K562 (cell line): ENCODE data around the gene DLGAP1. TPM values are rescaled to one million over a fixed set of nuclear protein-coding genes. Genes with fewer than 3 reads are reported as not detected.

ENCODE experiments used
- ATAC-seq: fragments of 200-7000 bp; cut with Tn5 transposase; 3 replicates; pipeline ENCODE4 v1.9.1; 2020; ENCODE audit warnings: moderate library complexity
- BruUV-seq: library from RNA; stranded (reverse); fragments of 400-500 nt; replicated peaks from 2 replicates; lab custom pipeline; 2021; lab: Mats Ljungman, UMichigan
- CTCF ChIA-PET: fragments of 300-600 bp; formaldehyde crosslinking; extraction: SDS; loops from one replicate; lab custom pipeline; 2021; ENCODE audit warnings: low intra/inter-chr PET ratio; lab: Yijun Ruan, JAX
- POLR2A ChIA-PET: fragments of 300-600, 350-650 bp; sonication (Branson Sonifier 250); formaldehyde crosslinking; extraction: SDS; loops from one replicate; lab custom pipeline; 2021; ENCODE audit warnings: antibody characterized with exemption, inconsistent platforms; lab: Yijun Ruan, JAX
- DNase-seq, 4 experiments: peaks; one replicate each; pipeline versions ENCODE4 v3.0.0 to v3.0.0-alpha.2; 2011 to 2018; ENCODE audit warnings: low spot score in 3 of 4, mixed read lengths in 3 of 4; ENCODE audit errors: extremely low read depth in 1 of 4
- FAIRE-seq: peaks from 2 replicates; lab custom pipeline; 2011; peaks lifted over from hg19 to GRCh38; lab: Jason Lieb, UNC
- H2AFZ ChIP-seq: 2 replicates; pipeline ENCODE4 v1.6.0; 2011; ENCODE audit warnings: low read depth, low read length, control low read depth, inconsistent platforms
- H3K27ac ChIP-seq: fragments of 200-600 bp; 3 replicates; pipeline ENCODE4 v1.8.0; 2011; ENCODE audit warnings: low read depth, mild to moderate bottlenecking, control low read depth, inconsistent platforms, low read length, moderate library complexity, mixed read lengths; ENCODE audit errors: extremely low read depth
- H3K27me3 ChIP-seq, 2 experiments: fragments of 300-600 bp in 1 of 2; 2 replicates in 1 of 2; 3 replicates in 1 of 2; pipeline versions ENCODE4 v1.6.0 to v1.8.0; 2011; ENCODE audit warnings: inconsistent platforms in 2 of 2, low read length in 2 of 2, mild to moderate bottlenecking in 1 of 2, mixed read lengths in 1 of 2, moderate library complexity in 1 of 2; ENCODE audit not compliant: control insufficient read depth in 2 of 2, insufficient read depth in 2 of 2
- H3K36me3 ChIP-seq: fragments of 300-600 bp; 3 replicates; pipeline ENCODE4 v1.8.0; 2011; ENCODE audit warnings: mild to moderate bottlenecking, low read length, inconsistent platforms; ENCODE audit not compliant: control insufficient read depth, insufficient read depth
- H3K4me1 ChIP-seq, 2 experiments: fragments of 200-600 bp in 1 of 2; replicated peaks in 1 of 2; 2 replicates in 1 of 2; 3 replicates in 1 of 2; pipeline versions ENCODE4 v1.5.1 to v1.8.0; 2011; ENCODE audit warnings: inconsistent platforms in 2 of 2, low read length in 2 of 2, mild to moderate bottlenecking in 1 of 2, mixed read lengths in 1 of 2, moderate library complexity in 1 of 2; ENCODE audit not compliant: control insufficient read depth in 2 of 2, insufficient read depth in 2 of 2
- H3K4me2 ChIP-seq: 2 replicates; pipeline ENCODE4 v1.6.1; 2011; ENCODE audit warnings: low read length, control low read depth, inconsistent platforms, mixed read lengths; ENCODE audit not compliant: insufficient read depth
- H3K4me3 ChIP-seq: fragments of 200-600 bp; sonication (generic), shearing (Covaris generic); 2 replicates; pipeline ENCODE4 v1.5.1; 2016; ENCODE audit warnings: control low read depth, inconsistent platforms
- H3K79me2 ChIP-seq: fragments of 200-600 bp; 3 replicates; pipeline ENCODE4 v1.8.0; 2011; ENCODE audit warnings: low read length, inconsistent platforms; ENCODE audit not compliant: control insufficient read depth, insufficient read depth
- H3K9ac ChIP-seq, 2 experiments: 2 replicates each; pipeline versions ENCODE4 v1.6.0 to v1.6.1; 2011; ENCODE audit warnings: low read depth in 2 of 2, low read length in 2 of 2, control low read depth in 1 of 2, inconsistent platforms in 1 of 2, mild to moderate bottlenecking in 1 of 2, mixed read lengths in 1 of 2; ENCODE audit not compliant: insufficient read depth in 1 of 2
- H3K9me1 ChIP-seq: one replicate; pipeline ENCODE4 v1.6.0; 2011; ENCODE audit warnings: inconsistent platforms, mild to moderate bottlenecking, low read length, moderate library complexity; ENCODE audit not compliant: control insufficient read depth, insufficient read depth
- H3K9me3 ChIP-seq: replicated peaks from 2 replicates; pipeline ENCODE4 v1.5.1; 2011; ENCODE audit warnings: low read depth, low read length, inconsistent platforms; ENCODE audit not compliant: control insufficient read depth, insufficient read depth
- H4K20me1 ChIP-seq: replicated peaks from 2 replicates; pipeline ENCODE4 v1.6.1; 2011; ENCODE audit warnings: low read length, inconsistent platforms, mixed read lengths; ENCODE audit not compliant: control insufficient read depth, insufficient read depth
- ARID4B ChIP-seq: sonication (generic); formaldehyde crosslinking; IDR thresholded peaks from 2 replicates; pipeline ENCODE4 v1.8.0; 2022; ENCODE audit warnings: mild to moderate bottlenecking, missing genetic modification reagents
- HNRNPUL1 ChIP-seq: fragments of 200-400 bp; formaldehyde crosslinking; IDR thresholded peaks from 2 replicates; pipeline ENCODE4 v1.6.1; 2017; ENCODE audit warnings: low read length
- SREBF2 ChIP-seq: sonication (generic); formaldehyde crosslinking; IDR thresholded peaks from 2 replicates; pipeline ENCODE4 v1.4.0; 2020; ENCODE audit warnings: mild to moderate bottlenecking, missing genetic modification reagents
- YY1 ChIP-seq, 3 experiments: IDR thresholded peaks; 2 replicates each; pipeline ENCODE4 v1.6.1; 2011; ENCODE audit warnings: low read length in 2 of 3, mild to moderate bottlenecking in 2 of 3, moderate library complexity in 2 of 3, borderline replicate concordance in 1 of 3, control low read depth in 1 of 3, low read depth in 1 of 3; ENCODE audit not compliant: insufficient read depth in 3 of 3, insufficient replicate concordance in 2 of 3, control insufficient read depth in 1 of 3, insufficient read length in 1 of 3; ENCODE audit errors: extremely low read depth in 1 of 3
- ZNF280A ChIP-seq: fragments of 450-650 bp; IDR thresholded peaks from 2 replicates; pipeline ENCODE4 v1.6.1; 2018; ENCODE audit warnings: mild to moderate bottlenecking, low read depth; ENCODE audit not compliant: partially characterized antibody
- ZNF3 ChIP-seq: fragments of 250-450 bp; sonication (Bioruptor Pico); IDR thresholded peaks from 2 replicates; pipeline ENCODE4 v1.5.0; 2021; ENCODE audit warnings: mild to moderate bottlenecking, moderate library complexity
- ZNF518B ChIP-seq: fragments of 250-450 bp; sonication (Bioruptor Pico); IDR thresholded peaks from 2 replicates; pipeline ENCODE4 v1.5.0; 2021; ENCODE audit warnings: mild to moderate bottlenecking, moderate library complexity
- WGBS: fragments of 100-300 bp; shearing (Covaris generic); methylation state at CpG from one replicate; pipeline ENCODE4 v1.1.6; 2016; ENCODE audit warnings: low coverage, mixed read lengths; ENCODE audit not compliant: insufficient coverage; ENCODE audit errors: missing lambda C conversion rate; 5-methylcytosine and 5-hydroxymethylcytosine counted together
- in situ Hi-C: fragments of 300-500 bp; cut with MboI; formaldehyde crosslinking; loops from 4 replicates; pipeline ENCODE4 v1.15.0; 2018; ENCODE audit warnings: inconsistent platforms, mixed read lengths
- intact Hi-C: fragments of 100-400 bp; cut with micrococcal nuclease; formaldehyde crosslinking; loops from 2 replicates; pipeline ENCODE4 v1.14.2; 2022
- polyA plus RNA-seq, 8 experiments: library from polyadenylated mRNA; depleted of rRNA in 4 of 8; stranded (reverse) in 5 of 8; unstranded in 3 of 8; fragments of >200 nt; fragmentation: Nextera tagmentation in 2 of 8; fragmentation: Illumina TruSeq in 1 of 8; extraction: Ambion mirVana in 2 of 8; extraction: Trizol in 1 of 8; gene quantifications; 2 replicates each; pipeline versions ENCODE4 v1.2.1 to v1.2.3, GENCODE V29; 2011 to 2014; ENCODE audit warnings: inconsistent platforms in 1 of 8, missing spikeins in 1 of 8
- total RNA-seq, 7 experiments: library from RNA; depleted of rRNA in 6 of 7; stranded (reverse); fragments of >200 nt in 6 of 7; fragmentation: Illumina TruSeq in 2 of 7; extraction: Trizol in 2 of 7; gene quantifications; 2 replicates each; pipeline versions ENCODE4 v1.2.1 to v1.2.3, GENCODE V29; 2011 to 2021; ENCODE audit warnings: low replicate concordance in 1 of 7
- TF ChIP-seq, protein P1 (sequence below): sonication (generic); formaldehyde crosslinking; IDR thresholded peaks from 2 replicates; pipeline ENCODE4 v1.8.0; 2022; ENCODE audit warnings: missing genetic modification reagents, mild to moderate bottlenecking, borderline replicate concordance

The DLGAP1 gene
- total and polyA plus RNA-seq, 9 of the 15 experiments (the other 6 are each of a cell fraction or from before 2014, with no cell fraction given) = 0.04 to 0.22 (median 0.08) TPM

GRCh38 chr18:4450065-4450658, 4.9 kb downstream of the DLGAP1 start (continued):
- TF ChIP-seq ZNF280A (no peak), HNRNPUL1 (no peak), ZNF518B (CRISPR knock-in tag) (no peak)

- Histone ChIP-seq H3K4me2 (no peak overlapping the region), H3K9me1 (no peaks in the 10 kb centered on the region), H3K4me1 (no peaks in the 10 kb centered on the region), H4K20me1 (no peaks in the 10 kb centered on the region), H3K4me3 (no peak overlapping the region), H3K36me3 (no peaks in the 10 kb centered on the region), H3K27ac (no peak overlapping the region), H3K9ac (no peak overlapping the region), H3K9me3 (no peaks in the 10 kb centered on the region), H2AFZ (no peak overlapping the region), H3K27me3 (no peaks in the 10 kb centered on the region), H3K79me2 (no peaks in the 10 kb centered on the region)
- no peak for FAIRE-seq
- in situ Hi-C loops (no loop called here), intact Hi-C loops (no loop called here)
- BruUV-seq = no TSS peak
- ChIA-PET CTCF (no interaction called here), POLR2A (no interaction called here)
- ATAC-seq = no peak
- WGBS = 0% methylated on average over 4 of the region's 4 CpGs
- DNase-seq = no peak
- no peak for TF ChIP-seq ZNF3 (CRISPR knock-in tag)
- TF ChIP-seq ARID4B (CRISPR knock-in tag) = no peak
- TF ChIP-seq, protein P1, sequence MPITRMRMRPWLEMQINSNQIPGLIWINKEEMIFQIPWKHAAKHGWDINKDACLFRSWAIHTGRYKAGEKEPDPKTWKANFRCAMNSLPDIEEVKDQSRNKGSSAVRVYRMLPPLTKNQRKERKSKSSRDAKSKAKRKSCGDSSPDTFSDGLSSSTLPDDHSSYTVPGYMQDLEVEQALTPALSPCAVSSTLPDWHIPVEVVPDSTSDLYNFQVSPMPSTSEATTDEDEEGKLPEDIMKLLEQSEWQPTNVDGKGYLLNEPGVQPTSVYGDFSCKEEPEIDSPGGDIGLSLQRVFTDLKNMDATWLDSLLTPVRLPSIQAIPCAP = no peak
- TF ChIP-seq SREBF2 (CRISPR knock-in tag) = no peak
- no peak for TF ChIP-seq YY1 (IDR thresholded peaks at IDR 0.05; ENCODE audit: borderline replicate concordance in 1 of 3, control insufficient read depth in 1 of 3, extremely low read depth in 1 of 3, insufficient read depth in 3 of 3, insufficient read length in 1 of 3, insufficient replicate concordance in 2 of 3, low read depth in 1 of 3, low read length in 2 of 3)
These were observed 9.2 kb downstream of the DLGAP1 start for GRCh38 chr18:4445902-4446301.
